H9 (cell line): ENCODE data around the gene ZMIZ1. TPM values are rescaled to one million over a fixed set of nuclear protein-coding genes. Genes with fewer than 3 reads are reported as not detected.

Source experiments
- DNase-seq: peaks from one replicate; pipeline ENCODE4 v3.0.0-alpha.2; 2017
- H2AFZ ChIP-seq: one replicate; pipeline ENCODE4 v1.6.1; 2013; ENCODE audit warnings: mild to moderate bottlenecking, low read length, control low read depth, moderate library complexity
- H2AK5ac ChIP-seq: 2 replicates; pipeline ENCODE4 v1.6.1; 2013; ENCODE audit warnings: low read length, control low read depth, mixed read lengths; ENCODE audit not compliant: insufficient read length
- H2BK120ac ChIP-seq: one replicate; pipeline ENCODE4 v1.6.1; 2013; ENCODE audit warnings: low read depth, mild to moderate bottlenecking, low read length, control low read depth, inconsistent platforms; ENCODE audit not compliant: poor library complexity, severe bottlenecking
- H2BK12ac ChIP-seq: 2 replicates; pipeline ENCODE4 v1.6.1; 2013; ENCODE audit warnings: low read length, control low read depth, mixed read lengths, low read depth; ENCODE audit not compliant: insufficient read length
- H2BK15ac ChIP-seq: 2 replicates; pipeline ENCODE4 v1.6.1; 2013; ENCODE audit warnings: low read depth, low read length, control low read depth
- H2BK20ac ChIP-seq: one replicate; pipeline ENCODE4 v1.6.1; 2013; ENCODE audit warnings: low read depth, mild to moderate bottlenecking, low read length, control low read depth, inconsistent platforms; ENCODE audit not compliant: poor library complexity, severe bottlenecking
- H2BK5ac ChIP-seq: 2 replicates; pipeline ENCODE4 v1.6.1; 2013; ENCODE audit warnings: low read length, control low read depth, mixed read lengths; ENCODE audit not compliant: insufficient read length
- H3K14ac ChIP-seq: 2 replicates; pipeline ENCODE4 v1.6.1; 2013; ENCODE audit warnings: low read length, control low read depth; ENCODE audit not compliant: insufficient read depth
- H3K18ac ChIP-seq: 2 replicates; pipeline ENCODE4 v1.6.1; 2013; ENCODE audit warnings: low read depth, mild to moderate bottlenecking, mixed read lengths, low read length, control low read depth; ENCODE audit not compliant: insufficient read length
- H3K23ac ChIP-seq: 2 replicates; pipeline ENCODE4 v1.6.1; 2013; ENCODE audit warnings: low read length, control low read depth, mixed read lengths, low read depth; ENCODE audit not compliant: insufficient read length
- H3K23me2 ChIP-seq: 2 replicates; pipeline ENCODE4 v1.6.1; 2013; ENCODE audit warnings: low read depth, mild to moderate bottlenecking, mixed read lengths, low read length, control low read depth; ENCODE audit not compliant: insufficient read length, poor library complexity, severe bottlenecking
- H3K27ac ChIP-seq: 2 replicates; pipeline ENCODE4 v1.5.1; 2013; ENCODE audit warnings: low read length, control low read depth, mixed read lengths, low read depth; ENCODE audit not compliant: insufficient read length
- H3K27me3 ChIP-seq: 2 replicates; pipeline ENCODE4 v1.6.1; 2013; ENCODE audit warnings: low read length, control low read depth, inconsistent platforms; ENCODE audit not compliant: insufficient read depth
- H3K4ac ChIP-seq: 2 replicates; pipeline ENCODE4 v1.6.1; 2013; ENCODE audit warnings: low read depth, mild to moderate bottlenecking, control low read depth, inconsistent platforms, low read length, moderate library complexity
- H3K4me1 ChIP-seq: 2 replicates; pipeline ENCODE4 v1.6.1; 2013; ENCODE audit warnings: low read length, control low read depth, inconsistent platforms; ENCODE audit not compliant: insufficient read depth
- H3K4me2 ChIP-seq: 2 replicates; pipeline ENCODE4 v1.6.1; 2013; ENCODE audit warnings: low read length, control low read depth, mixed read lengths; ENCODE audit not compliant: insufficient read length, insufficient read depth
- H3K56ac ChIP-seq: 2 replicates; pipeline ENCODE4 v1.6.1; 2013; ENCODE audit warnings: low read depth, mild to moderate bottlenecking, mixed read lengths, low read length, control low read depth; ENCODE audit not compliant: insufficient read length
- H3K79me1 ChIP-seq: 2 replicates; pipeline ENCODE4 v1.6.1; 2013; ENCODE audit warnings: low read depth, mild to moderate bottlenecking, moderate library complexity, low read length, control low read depth, inconsistent platforms; ENCODE audit not compliant: insufficient read depth, poor library complexity, severe bottlenecking
- H3K79me2 ChIP-seq: 2 replicates; pipeline ENCODE4 v1.6.1; 2013; ENCODE audit warnings: low read length, control low read depth, inconsistent platforms; ENCODE audit not compliant: insufficient read depth
- H3K9ac ChIP-seq: 2 replicates; pipeline ENCODE4 v1.6.1; 2013; ENCODE audit warnings: low read length, control low read depth, mixed read lengths; ENCODE audit not compliant: insufficient read length; ENCODE audit errors: extremely low read depth
- H3K9me3 ChIP-seq: one replicate; pipeline ENCODE4 v1.6.1; 2013; ENCODE audit warnings: low read depth, low read length, inconsistent platforms; ENCODE audit not compliant: control insufficient read depth
- H3T11ph ChIP-seq: one replicate; pipeline ENCODE4 v1.6.1; 2013; ENCODE audit warnings: mild to moderate bottlenecking, low read length, control low read depth, inconsistent platforms
- H4K20me1 ChIP-seq: one replicate; pipeline ENCODE4 v1.6.1; 2013; ENCODE audit not compliant: control insufficient read depth, insufficient read length, insufficient read depth
- H4K5ac ChIP-seq: 2 replicates; pipeline ENCODE4 v1.6.1; 2013; ENCODE audit warnings: low read depth, mild to moderate bottlenecking, mixed read lengths, low read length, control low read depth; ENCODE audit not compliant: insufficient read length
- H4K8ac ChIP-seq: replicated peaks from 2 replicates; pipeline ENCODE4 v1.6.1; 2013; ENCODE audit warnings: low read length, control low read depth, mixed read lengths, low read depth; ENCODE audit not compliant: insufficient read length
- H4K91ac ChIP-seq: 2 replicates; pipeline ENCODE4 v1.6.1; 2013; ENCODE audit warnings: low read depth, mild to moderate bottlenecking, moderate library complexity, mixed read lengths, low read length, control low read depth; ENCODE audit not compliant: insufficient read length
- H3K27ac Mint-ChIP-seq, 3 experiments: 2 replicates in 2 of 3; 3 replicates in 1 of 3; pipeline ENCODE4 v1.8.0; 2020 to 2021; ENCODE audit warnings: mixed read lengths in 3 of 3, mild to moderate bottlenecking in 1 of 3, moderate library complexity in 1 of 3
- H3K27me3 Mint-ChIP-seq: 2 replicates; pipeline ENCODE4 v1.8.0; 2021; ENCODE audit warnings: low read depth, mild to moderate bottlenecking, moderate library complexity, mixed read lengths
- H3K36me3 Mint-ChIP-seq, 3 experiments: 2 replicates in 2 of 3; 3 replicates in 1 of 3; pipeline ENCODE4 v1.8.0; 2020 to 2021; ENCODE audit warnings: low read depth in 3 of 3, mixed read lengths in 3 of 3; ENCODE audit not compliant: insufficient read depth in 1 of 3
- H3K4me1 Mint-ChIP-seq, 2 experiments: 2 replicates each; pipeline ENCODE4 v1.8.0; 2020; ENCODE audit warnings: mixed read lengths in 2 of 2
- H3K4me3 Mint-ChIP-seq, 2 experiments: 2 replicates in 1 of 2; 3 replicates in 1 of 2; pipeline ENCODE4 v1.8.0; 2020 to 2021; ENCODE audit warnings: mild to moderate bottlenecking in 2 of 2, mixed read lengths in 2 of 2, moderate library complexity in 1 of 2
- H3K9me3 Mint-ChIP-seq, 2 experiments: 2 replicates in 1 of 2; 3 replicates in 1 of 2; pipeline ENCODE4 v1.8.0; 2020; ENCODE audit warnings: mild to moderate bottlenecking in 2 of 2, mixed read lengths in 2 of 2, moderate library complexity in 1 of 2
- CTCF ChIP-seq: fragments of 200-600 bp; sonication (generic); conservative IDR thresholded peaks from 3 replicates; pipeline ENCODE4 v1.8.0; 2021; ENCODE audit warnings: antibody characterized with exemption, mild to moderate bottlenecking
- WGBS: extraction: QIAGEN DNeasy Blood & Tissue Kit; methylation state at CpG from one replicate; pipeline ENCODE4 v1.1.7; 2013; ENCODE audit warnings: missing lambda C conversion rate, low lambda C conversion rate, mixed read lengths; ENCODE audit not compliant: insufficient read length; ENCODE audit errors: extremely low coverage; 5-methylcytosine and 5-hydroxymethylcytosine counted together
- total RNA-seq: library from RNA; stranded (reverse); gene quantifications from 2 replicates; pipeline ENCODE4 v1.2.1, GENCODE V29; 2021

The ZMIZ1 gene
- total RNA-seq, 1 experiment from 2014 or later: 36.9 TPM

GRCh38 chr10:79055892-79056291 is 12.9 kb upstream of the ZMIZ1 start:
- H3K79me2 ChIP-seq: no peaks in the 10 kb centered on the region
- H3K4me1 ChIP-seq: peaks cover 8% of the 10 kb centered on the region; the same call in 1 of the 2 replicates
- no peak overlapping the region for H4K91ac ChIP-seq
- H3K9me3 Mint-ChIP-seq: no peaks in the 10 kb centered on the region; a peak in 2 of 5 replicates
- no peak for DNase-seq
- no peak overlapping the region for H3K14ac ChIP-seq
- no peaks in the 10 kb centered on the region for H3K79me1 ChIP-seq
- no peak overlapping the region for H4K8ac ChIP-seq
- H3K27me3 Mint-ChIP-seq: peaks cover 66% of the 10 kb centered on the region
- H2BK12ac ChIP-seq: no peak overlapping the region
- H3K27me3 ChIP-seq: no peaks in the 10 kb centered on the region
- TF ChIP-seq CTCF: no peak
- H3K23me2 ChIP-seq: no peaks in the 10 kb centered on the region
- no peak overlapping the region for H2BK20ac ChIP-seq
- H3K56ac ChIP-seq: no peak overlapping the region
- H3K27ac Mint-ChIP-seq: no peak overlapping the region
- no peak overlapping the region for H3K9ac ChIP-seq
- no peak overlapping the region for H3K4me3 Mint-ChIP-seq
- no peak overlapping the region for H4K5ac ChIP-seq
- no peak overlapping the region for H2AK5ac ChIP-seq
- H3T11ph ChIP-seq: no peak overlapping the region
- no peak overlapping the region for H3K4ac ChIP-seq
- no peaks in the 10 kb centered on the region for H3K9me3 ChIP-seq
- H2AFZ ChIP-seq: no peak overlapping the region
- H3K27ac ChIP-seq: no peak overlapping the region
- H2BK15ac ChIP-seq: no peak overlapping the region
- no peak overlapping the region for H3K4me2 ChIP-seq
- no peak overlapping the region for H2BK120ac ChIP-seq
- H3K36me3 Mint-ChIP-seq: no peaks in the 10 kb centered on the region
- H4K20me1 ChIP-seq: peaks cover 2% of the 10 kb centered on the region
- no peak overlapping the region for H3K23ac ChIP-seq
- no peak overlapping the region for H3K18ac ChIP-seq
- H2BK5ac ChIP-seq: no peak overlapping the region
- peaks cover 30 to 39% of the 10 kb centered on the region in 2 experiments for H3K4me1 Mint-ChIP-seq
- no CpG with 5 or more reads among the region's 4 CpGs for WGBS
